Nephron (organoid): ENCODE data around the gene SCIN.

Experiments used
- H3K27ac Mint-ChIP-seq, 3 experiments: 2 replicates each; pipeline ENCODE4 v1.8.0; 2020; ENCODE audit warnings: mixed read lengths in 3 of 3, mild to moderate bottlenecking in 2 of 3, moderate library complexity in 1 of 3
- H3K27me3 Mint-ChIP-seq: 2 replicates; pipeline ENCODE4 v1.8.0; 2021; ENCODE audit warnings: low read depth, mild to moderate bottlenecking, moderate library complexity, mixed read lengths
- H3K36me3 Mint-ChIP-seq: 2 replicates; pipeline ENCODE4 v1.8.0; 2020; ENCODE audit warnings: low read depth, mixed read lengths
- H3K4me1 Mint-ChIP-seq: 2 replicates; pipeline ENCODE4 v1.8.0; 2020; ENCODE audit warnings: mixed read lengths
- H3K4me3 Mint-ChIP-seq, 3 experiments: 2 replicates each; pipeline ENCODE4 v1.8.0; 2020; ENCODE audit warnings: mild to moderate bottlenecking in 3 of 3, mixed read lengths in 3 of 3, moderate library complexity in 2 of 3
- H3K9me3 Mint-ChIP-seq: 2 replicates; pipeline ENCODE4 v1.8.0; 2020; ENCODE audit warnings: mixed read lengths
- CTCF ChIP-seq, 3 experiments: fragments of 200-600 bp; sonication (generic); IDR thresholded peaks; one replicate each; pipeline ENCODE4 v1.5.0; 2021; ENCODE audit warnings: antibody characterized with exemption in 3 of 3; ENCODE audit not compliant: unreplicated experiment in 3 of 3

Gene SCIN

GRCh38 chr7:12692479-12693259 lies 122.1 kb downstream of the SCIN start:
- Mint-ChIP-seq H3K27me3 (no peaks in the 10 kb centered on the region), H3K27ac (no peak overlapping the region), H3K4me1 (peaks cover 20% of the 10 kb centered on the region), H3K9me3 (no peaks in the 10 kb centered on the region), H3K36me3 (no peaks in the 10 kb centered on the region), H3K4me3 (peak overlapping the region in 1 of 3 experiments; percentile 46)
- no peak for TF ChIP-seq CTCF (IDR thresholded peaks at IDR 0.05; ENCODE audit: unreplicated experiment in 3 of 3)

GRCh38 chr7:12694817-12695216 lies 124.3 kb downstream of the SCIN start:
- Mint-ChIP-seq H3K4me1 (peaks cover 9% of the 10 kb centered on the region), H3K27me3 (no peaks in the 10 kb centered on the region), H3K9me3 (peaks cover 4% of the 10 kb centered on the region), H3K27ac (no peak overlapping the region), H3K4me3 (no peak overlapping the region), H3K36me3 (peaks cover 7% of the 10 kb centered on the region)
- no peak for TF ChIP-seq CTCF (IDR thresholded peaks at IDR 0.05; ENCODE audit: unreplicated experiment in 3 of 3)

DNA sequence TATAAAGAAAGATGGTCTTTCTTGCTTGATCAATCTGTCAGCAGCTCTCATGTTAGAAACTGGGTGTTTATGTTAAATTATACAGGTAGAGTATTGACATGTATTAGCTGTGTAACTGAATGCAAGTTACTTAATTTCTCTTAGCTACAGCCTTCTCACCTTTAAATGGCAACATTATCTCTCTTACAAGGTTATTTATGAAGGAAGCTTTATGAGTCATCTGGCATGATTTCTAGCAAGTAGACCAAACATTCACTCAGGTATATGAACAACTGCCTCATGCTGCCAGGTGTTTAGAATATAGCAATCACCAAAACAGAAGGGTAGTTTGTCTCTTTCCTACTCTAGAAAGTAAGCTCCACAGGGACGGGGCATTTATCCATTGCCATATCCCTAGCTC lies 125.4 kb downstream of the SCIN start:
- H3K27me3 Mint-ChIP-seq = no peaks in the 10 kb centered on the region
- peaks cover 6% of the 10 kb centered on the region for H3K4me1 Mint-ChIP-seq
- H3K27ac Mint-ChIP-seq = no peak overlapping the region
- peaks cover 8% of the 10 kb centered on the region for H3K9me3 Mint-ChIP-seq
- H3K36me3 Mint-ChIP-seq = peaks cover 11% of the 10 kb centered on the region
- TF ChIP-seq CTCF (IDR thresholded peaks at IDR 0.05; ENCODE audit: unreplicated experiment in 3 of 3) = no peak
- no peak overlapping the region for H3K4me3 Mint-ChIP-seq

DNA sequence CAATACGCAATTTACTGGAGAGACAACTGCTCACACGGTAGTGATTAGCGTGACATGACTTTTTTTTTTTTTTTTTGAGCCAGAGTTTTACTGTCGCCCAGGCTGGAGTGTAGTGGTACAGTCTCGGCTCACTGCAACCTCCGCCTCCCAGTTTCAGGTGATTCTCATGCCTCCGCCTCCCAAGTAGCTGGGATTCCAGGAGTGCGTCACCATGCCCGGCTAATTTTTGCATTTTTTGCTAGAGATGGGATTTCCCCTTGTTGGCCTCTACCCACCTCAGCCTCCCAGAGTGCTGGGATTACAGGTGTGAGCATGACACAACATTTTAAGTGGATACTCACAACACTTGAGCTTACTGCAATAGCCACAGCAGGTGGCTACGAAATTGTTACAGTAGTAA lies 128.8 kb downstream of the SCIN start:
- Mint-ChIP-seq H3K4me1 (no peaks in the 10 kb centered on the region), H3K9me3 (peaks cover 23% of the 10 kb centered on the region), H3K27me3 (no peaks in the 10 kb centered on the region), H3K4me3 (no peak overlapping the region), H3K27ac (no peak overlapping the region), H3K36me3 (peaks cover 17% of the 10 kb centered on the region)
- no peak for TF ChIP-seq CTCF (IDR thresholded peaks at IDR 0.05; ENCODE audit: unreplicated experiment in 3 of 3)

- Mint-ChIP-seq H3K4me3 (no peak overlapping the region), H3K36me3 (peaks cover 17% of the 10 kb centered on the region), H3K27ac (no peak overlapping the region), H3K27me3 (no peaks in the 10 kb centered on the region), H3K9me3 (peaks cover 23% of the 10 kb centered on the region), H3K4me1 (peaks cover 1% of the 10 kb centered on the region)
- no peak for TF ChIP-seq CTCF (IDR thresholded peaks at IDR 0.05; ENCODE audit: unreplicated experiment in 3 of 3)
Measured at GRCh38 chr7:12701433-12701832, 130.9 kb downstream of the SCIN start.

GRCh38 chr7:12703881-12704280 lies 133.4 kb downstream of the SCIN start:
- H3K4me3 Mint-ChIP-seq = no peak overlapping the region
- peaks cover 23% of the 10 kb centered on the region for H3K9me3 Mint-ChIP-seq
- no peak for TF ChIP-seq CTCF (IDR thresholded peaks at IDR 0.05; ENCODE audit: unreplicated experiment in 3 of 3)
- no peak overlapping the region for H3K27ac Mint-ChIP-seq
- H3K4me1 Mint-ChIP-seq = peaks cover 6% of the 10 kb centered on the region
- no peaks in the 10 kb centered on the region for H3K27me3 Mint-ChIP-seq
- H3K36me3 Mint-ChIP-seq = peaks cover 17% of the 10 kb centered on the region
